Thymus (tissue), 14 donors: Measurements from ENCODE around the gene NLRP10. TPM values are rescaled to one million over a fixed set of nuclear protein-coding genes. Genes with fewer than 3 reads are reported as not detected.

Source experiments
- DNase-seq, 9 donors: peaks; one replicate each; pipeline ENCODE4 v3.0.0-alpha.2; 2013; ENCODE audit warnings: low spot score in 9 of 9, low read depth in 6 of 9, missing footprints in 1 of 9
- H3K27ac ChIP-seq, 2 donors: one replicate each; pipeline ENCODE4 v1.5.1; 2013; ENCODE audit warnings: control low read depth in 1 of 2, low read depth in 1 of 2, low read length in 1 of 2, mild to moderate bottlenecking in 1 of 2, moderate library complexity in 1 of 2
- H3K27me3 ChIP-seq, 2 donors: one replicate each; pipeline ENCODE4 v1.5.1; 2013; ENCODE audit warnings: low read length in 1 of 2; ENCODE audit not compliant: control insufficient read depth in 2 of 2, insufficient read depth in 1 of 2
- H3K36me3 ChIP-seq, 2 donors: one replicate each; pipeline ENCODE4 v1.5.1; 2013; ENCODE audit warnings: low read length in 1 of 2, mild to moderate bottlenecking in 1 of 2, moderate library complexity in 1 of 2; ENCODE audit not compliant: control insufficient read depth in 2 of 2, insufficient read depth in 2 of 2
- H3K4me1 ChIP-seq, 2 donors: one replicate each; pipeline ENCODE4 v1.5.1; 2013; ENCODE audit warnings: low read length in 2 of 2; ENCODE audit not compliant: control insufficient read depth in 2 of 2, insufficient read depth in 2 of 2
- H3K4me3 ChIP-seq, 2 donors: one replicate each; pipeline ENCODE4 v1.5.1; 2013; ENCODE audit warnings: low read length in 2 of 2, control low read depth in 1 of 2, mild to moderate bottlenecking in 1 of 2
- H3K9me3 ChIP-seq, 2 donors: one replicate each; pipeline ENCODE4 v1.5.1; 2013; ENCODE audit warnings: low read length in 1 of 2, mild to moderate bottlenecking in 1 of 2; ENCODE audit not compliant: control insufficient read depth in 2 of 2, insufficient read depth in 1 of 2
- WGBS: extraction: QIAGEN DNeasy Blood & Tissue Kit; methylation state at CpG from one replicate; pipeline ENCODE4 v1.1.7; 2013; 5-methylcytosine and 5-hydroxymethylcytosine counted together
- long read RNA-seq, 10 donors: transcript quantifications; one replicate each; lab custom pipeline, GENCODE V29; 2026
- polyA plus RNA-seq: library from polyadenylated mRNA; stranded (reverse); fragments of 200-250 nt; gene quantifications from one replicate; pipeline ENCODE4 v1.2.3, GENCODE V29; 2013
- total RNA-seq: library from RNA; stranded (reverse); fragments of 120-200 nt; gene quantifications from one replicate; pipeline ENCODE4 v1.2.4, GENCODE V29; 2013
- donor health status: healthy.

NLRP10 gene, protein sequence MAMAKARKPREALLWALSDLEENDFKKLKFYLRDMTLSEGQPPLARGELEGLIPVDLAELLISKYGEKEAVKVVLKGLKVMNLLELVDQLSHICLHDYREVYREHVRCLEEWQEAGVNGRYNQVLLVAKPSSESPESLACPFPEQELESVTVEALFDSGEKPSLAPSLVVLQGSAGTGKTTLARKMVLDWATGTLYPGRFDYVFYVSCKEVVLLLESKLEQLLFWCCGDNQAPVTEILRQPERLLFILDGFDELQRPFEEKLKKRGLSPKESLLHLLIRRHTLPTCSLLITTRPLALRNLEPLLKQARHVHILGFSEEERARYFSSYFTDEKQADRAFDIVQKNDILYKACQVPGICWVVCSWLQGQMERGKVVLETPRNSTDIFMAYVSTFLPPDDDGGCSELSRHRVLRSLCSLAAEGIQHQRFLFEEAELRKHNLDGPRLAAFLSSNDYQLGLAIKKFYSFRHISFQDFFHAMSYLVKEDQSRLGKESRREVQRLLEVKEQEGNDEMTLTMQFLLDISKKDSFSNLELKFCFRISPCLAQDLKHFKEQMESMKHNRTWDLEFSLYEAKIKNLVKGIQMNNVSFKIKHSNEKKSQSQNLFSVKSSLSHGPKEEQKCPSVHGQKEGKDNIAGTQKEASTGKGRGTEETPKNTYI
- total RNA-seq (not detected), polyA plus RNA-seq (0.21 TPM)
- long read RNA-seq, donor 1, result 0 reads
- long read RNA-seq, donor 2, result 0 reads
- long read RNA-seq, donor 3, result 0 reads
- long read RNA-seq, donor 4, result 0 reads
- long read RNA-seq, donor 5, result 0 reads
- long read RNA-seq, donor 6, result 0 reads
- long read RNA-seq, donor 7, result 0 reads
- long read RNA-seq, donor 8, result 0 reads
- long read RNA-seq, donor 9, result 0 reads
- long read RNA-seq, donor 10, result 0 reads

- Histone ChIP-seq H3K9me3 (no peaks in the 10 kb centered on the region), H3K36me3 (no peaks in the 10 kb centered on the region), H3K4me1 (no peaks in the 10 kb centered on the region), H3K27me3 (no peaks in the 10 kb centered on the region), H3K4me3 (no peak within 1 kb of the TSS), H3K27ac (no peak within 1 kb of the TSS)
- no peak for DNase-seq
- 90% methylated on average over 1 of the region's 1 CpG for WGBS
Observed at GRCh38 chr11:7965386-7965785, at the start of gene NLRP10. TSS of gene NLRP10 (minus strand) at chr11:7965447. CDS start at chr11:7963495, 1,952 bp downstream.

- 88% methylated on average over 5 of the region's 5 CpGs for WGBS
- no peaks in the 10 kb centered on the region for H3K9me3 ChIP-seq
Observed at GRCh38 chr11:8013833-8014232, 48.6 kb upstream of the NLRP10 start.

DNA sequence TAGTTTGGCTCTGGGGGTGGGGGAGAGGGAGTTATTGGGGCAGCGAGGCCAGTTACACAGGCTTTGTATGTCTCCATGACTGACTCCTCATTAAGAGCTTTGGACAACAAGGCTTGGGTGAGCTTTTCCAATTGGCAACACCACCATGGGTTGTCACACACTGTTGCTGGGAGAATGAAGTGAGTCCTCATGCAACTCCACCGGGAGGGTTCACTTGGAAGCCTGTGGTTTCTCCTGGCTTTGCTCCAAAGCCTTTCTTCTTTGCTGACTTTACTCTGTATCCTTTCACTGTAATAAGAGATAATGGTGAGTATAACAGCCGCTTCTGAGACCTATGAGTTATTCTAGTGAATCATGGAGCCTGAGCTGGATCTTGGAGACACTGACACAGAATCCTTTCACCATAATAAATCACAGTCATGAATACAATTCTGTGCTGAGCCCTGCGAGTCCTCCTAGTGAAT lies 46.8 kb upstream of the NLRP10 start:
- no peak overlapping the region for H3K27ac ChIP-seq
- DNase-seq, result no peak

More at GRCh38 chr11:8013833-8014232, 48.6 kb upstream of the NLRP10 start:
- Histone ChIP-seq H3K36me3 (no peaks in the 10 kb centered on the region), H3K4me3 (no peak overlapping the region), H3K27me3 (peaks cover 16 to 39% of the 10 kb centered on the region in 2 donors), H3K4me1 (no peaks in the 10 kb centered on the region), H3K27ac (no peak overlapping the region)
- DNase-seq, result no peak

DNA sequence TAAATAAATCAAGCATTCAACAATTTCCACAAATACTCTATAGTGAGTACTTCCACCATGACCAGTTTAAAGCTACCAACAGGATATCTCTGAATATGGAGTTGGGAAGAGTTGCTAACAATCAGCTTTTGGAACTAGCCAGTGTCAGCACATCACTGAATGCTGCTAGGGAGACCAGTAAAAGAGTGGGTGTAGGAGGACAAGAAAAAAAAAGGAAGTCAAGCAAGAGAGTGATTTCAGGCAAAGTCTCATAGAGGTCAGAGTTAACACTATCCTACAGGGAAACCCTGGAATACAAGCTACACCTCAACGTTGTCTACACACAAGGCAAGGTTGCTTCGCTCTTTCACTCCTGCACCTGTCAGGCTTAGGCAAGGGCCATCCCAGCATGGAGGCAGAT lies 46.1 kb upstream of the NLRP10 start:
- H3K4me1 ChIP-seq, result no peaks in the 10 kb centered on the region
- H3K36me3 ChIP-seq, result no peaks in the 10 kb centered on the region
- no peak for DNase-seq
- H3K27me3 ChIP-seq, result peaks cover 0 to 14% of the 10 kb centered on the region in 2 donors
- WGBS, result 85% methylated on average over 2 of the region's 2 CpGs
- H3K9me3 ChIP-seq, result no peaks in the 10 kb centered on the region
- no peak overlapping the region for H3K4me3 ChIP-seq
- no peak overlapping the region for H3K27ac ChIP-seq

More for the DNA sequence above, 46.8 kb upstream of the NLRP10 start:
- H3K9me3 ChIP-seq, result no peaks in the 10 kb centered on the region
- peaks cover 3 to 21% of the 10 kb centered on the region in 2 donors for H3K27me3 ChIP-seq
- H3K4me3 ChIP-seq, result no peak overlapping the region
- H3K4me1 ChIP-seq, result no peaks in the 10 kb centered on the region
- no peaks in the 10 kb centered on the region for H3K36me3 ChIP-seq
- WGBS, result 80% methylated on average over 4 of the region's 4 CpGs

DNA sequence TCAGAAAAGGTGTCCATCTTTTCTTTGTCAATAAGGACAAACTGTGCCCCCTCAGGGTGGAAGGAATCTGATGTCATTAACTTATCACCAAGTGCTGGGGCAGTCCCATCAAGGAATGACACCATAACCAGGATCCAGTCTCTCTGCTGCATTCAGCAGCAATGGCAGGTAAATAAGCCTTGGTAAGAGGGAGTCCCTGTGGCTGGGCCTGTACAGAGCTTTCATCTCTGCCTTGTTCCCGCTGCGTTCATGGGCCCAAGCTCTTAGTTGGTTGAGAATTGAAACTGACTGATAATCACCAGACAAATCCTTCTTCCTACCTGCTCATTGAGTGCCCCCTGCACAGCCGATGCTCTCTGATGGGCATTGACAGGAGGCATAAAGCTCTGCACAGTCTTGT lies 44.6 kb upstream of the NLRP10 start:
- Histone ChIP-seq H3K4me3 (no peak overlapping the region), H3K9me3 (no peaks in the 10 kb centered on the region), H3K36me3 (no peaks in the 10 kb centered on the region), H3K4me1 (no peaks in the 10 kb centered on the region), H3K27ac (no peak overlapping the region), H3K27me3 (peaks cover 0 to 6% of the 10 kb centered on the region in 2 donors)
- 94% methylated on average over 3 of the region's 3 CpGs for WGBS
- no peak for DNase-seq

GRCh38 chr11:8008212-8008611 lies 43.0 kb upstream of the NLRP10 start:
- H3K36me3 ChIP-seq, result no peaks in the 10 kb centered on the region
- DNase-seq, result no peak
- H3K27me3 ChIP-seq, result peaks cover 0 to 3% of the 10 kb centered on the region in 2 donors
- no peak overlapping the region for H3K4me3 ChIP-seq
- no peaks in the 10 kb centered on the region for H3K4me1 ChIP-seq
- no peak overlapping the region for H3K27ac ChIP-seq
- no peaks in the 10 kb centered on the region for H3K9me3 ChIP-seq
- WGBS, result 50% methylated on average over 4 of the region's 4 CpGs

DNA sequence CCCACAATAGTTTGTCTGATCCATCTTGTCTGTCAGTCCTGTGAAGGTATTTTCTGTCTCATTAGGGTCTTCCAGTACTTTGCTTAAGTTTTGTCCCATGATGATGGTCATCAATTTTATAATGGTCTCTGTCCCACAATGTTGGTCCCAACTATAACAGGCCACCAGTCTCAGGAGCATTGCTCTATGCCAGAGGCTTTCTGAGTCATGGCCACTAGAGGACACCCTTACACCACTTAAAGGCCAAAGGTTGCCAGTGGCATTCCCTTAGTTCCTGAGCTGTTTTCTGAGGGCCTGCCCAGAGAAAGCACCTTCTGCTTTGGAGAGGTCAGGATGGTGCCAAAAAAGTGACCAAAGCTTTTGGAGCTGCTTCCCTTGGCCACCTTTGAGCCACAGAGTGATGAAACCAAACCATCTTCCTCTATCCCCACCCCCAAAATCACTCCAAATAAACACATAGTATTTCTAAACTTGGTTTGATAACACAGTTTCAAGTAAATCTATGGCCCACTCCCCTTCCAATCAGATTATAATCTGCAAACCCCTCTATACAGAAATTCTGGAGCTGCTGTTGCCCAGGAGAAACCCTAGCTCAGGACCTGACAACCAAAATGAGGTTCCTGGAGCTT lies 41.2 kb upstream of the NLRP10 start:
- Histone ChIP-seq H3K27me3 (no peaks in the 10 kb centered on the region), H3K9me3 (no peaks in the 10 kb centered on the region), H3K27ac (no peak overlapping the region), H3K36me3 (no peaks in the 10 kb centered on the region), H3K4me1 (no peaks in the 10 kb centered on the region), H3K4me3 (no peak overlapping the region)
- DNase-seq, result peak in 5 of 9 donors; percentile 11 to 48 (median 17)

GRCh38 chr11:8005556-8005955 lies 40.3 kb upstream of the NLRP10 start:
- H3K27me3 ChIP-seq, result no peaks in the 10 kb centered on the region
- no peak for DNase-seq
- no peak overlapping the region for H3K27ac ChIP-seq
- no peaks in the 10 kb centered on the region for H3K9me3 ChIP-seq
- no peak overlapping the region for H3K4me3 ChIP-seq
- H3K36me3 ChIP-seq, result no peaks in the 10 kb centered on the region
- no peaks in the 10 kb centered on the region for H3K4me1 ChIP-seq

GRCh38 chr11:8004008-8004407 lies 38.8 kb upstream of the NLRP10 start:
- no peak for DNase-seq
- no peaks in the 10 kb centered on the region for H3K36me3 ChIP-seq
- WGBS, result 94% methylated on average over 2 of the region's 2 CpGs
- no peaks in the 10 kb centered on the region for H3K9me3 ChIP-seq
- H3K4me3 ChIP-seq, result no peak overlapping the region
- no peak overlapping the region for H3K27ac ChIP-seq
- H3K4me1 ChIP-seq, result no peaks in the 10 kb centered on the region
- no peaks in the 10 kb centered on the region for H3K27me3 ChIP-seq
